ENCODE results near the gene SYDE1.

Gene SYDE1

GRCh38 chr19:15098460-15098859 is 8.7 kb upstream of the SYDE1 start:
- no peaks in the 10 kb centered on the region for H3K4me1 Mint-ChIP-seq (ENCODE audit: low read depth)
- H3K27me3 Mint-ChIP-seq (ENCODE audit: low read depth): no peaks in the 10 kb centered on the region
- no peak overlapping the region for H3K27ac Mint-ChIP-seq
- no peak overlapping the region for H3K4me3 Mint-ChIP-seq
- H3K9me3 Mint-ChIP-seq: peaks cover 6% of the 10 kb centered on the region
- H3K36me3 Mint-ChIP-seq (ENCODE audit: low read depth): no peaks in the 10 kb centered on the region

GRCh38 chr19:15099017-15099582 is 8.1 kb upstream of the SYDE1 start:
- Mint-ChIP-seq H3K9me3 (peaks cover 11% of the 10 kb centered on the region), H3K4me1 (ENCODE audit: low read depth) (no peaks in the 10 kb centered on the region), H3K27ac (no peak overlapping the region), H3K4me3 (no peak overlapping the region), H3K27me3 (ENCODE audit: low read depth) (no peaks in the 10 kb centered on the region), H3K36me3 (ENCODE audit: low read depth) (no peaks in the 10 kb centered on the region)

DNA sequence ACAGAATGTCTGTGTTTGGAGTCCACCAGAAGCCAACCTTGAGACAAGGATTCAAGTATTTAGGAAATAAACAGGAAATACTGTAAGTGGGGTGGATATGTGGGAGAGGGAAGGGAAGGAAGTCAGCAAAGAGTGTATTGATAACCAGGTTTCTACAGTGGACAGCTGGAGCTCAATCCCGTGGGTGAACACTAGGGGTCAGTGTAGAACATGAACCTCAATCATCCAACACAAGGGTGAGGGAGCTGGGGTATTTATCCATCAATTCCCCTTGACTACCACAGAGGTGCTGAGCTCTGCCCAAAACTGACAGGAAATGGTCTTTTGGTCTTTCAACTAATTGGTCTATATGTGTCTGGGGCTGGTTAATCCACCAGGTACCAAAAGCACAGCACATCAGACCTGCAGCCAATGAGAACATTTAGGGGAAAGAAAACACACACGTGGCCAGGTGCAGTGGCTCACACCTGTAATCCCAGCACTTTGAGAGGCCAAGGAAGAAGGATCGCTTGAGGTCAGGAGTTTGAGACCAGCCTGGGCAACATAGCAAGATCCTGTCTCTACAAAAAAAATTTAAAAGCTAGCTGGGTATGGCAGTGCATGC is 5.6 kb upstream of the SYDE1 start:
- H3K27ac Mint-ChIP-seq: no peak overlapping the region
- H3K27me3 Mint-ChIP-seq (ENCODE audit: low read depth): peaks cover 13% of the 10 kb centered on the region
- H3K4me1 Mint-ChIP-seq (ENCODE audit: low read depth): no peaks in the 10 kb centered on the region
- no peaks in the 10 kb centered on the region for H3K36me3 Mint-ChIP-seq (ENCODE audit: low read depth)
- H3K9me3 Mint-ChIP-seq: peaks cover 22% of the 10 kb centered on the region
- no peak overlapping the region for H3K4me3 Mint-ChIP-seq

DNA sequence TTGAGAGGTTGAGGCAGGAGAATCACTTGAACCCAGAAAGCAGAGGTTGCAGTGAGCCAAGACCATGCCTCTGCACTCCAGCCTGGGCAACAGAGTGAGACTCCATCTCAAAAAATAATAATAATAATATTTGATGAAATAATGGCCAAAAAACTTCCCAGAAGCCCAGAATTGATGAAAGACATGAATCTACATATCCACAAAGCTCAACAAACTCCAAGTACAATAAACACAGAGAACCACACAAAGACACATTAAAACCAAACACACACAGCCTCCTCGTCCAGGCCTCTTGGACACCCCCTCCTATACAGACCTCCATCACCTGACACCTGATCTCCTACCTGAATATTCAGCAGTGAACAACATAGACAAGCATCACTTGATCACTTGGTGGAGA is 3.2 kb upstream of the SYDE1 start:
- Mint-ChIP-seq H3K27ac (no peak overlapping the region), H3K27me3 (ENCODE audit: low read depth) (peaks cover 28% of the 10 kb centered on the region), H3K4me1 (ENCODE audit: low read depth) (peaks cover 3% of the 10 kb centered on the region)

GRCh38 chr19:15104411-15104810 is 2.8 kb upstream of the SYDE1 start:
- no peaks in the 10 kb centered on the region for H3K36me3 Mint-ChIP-seq (ENCODE audit: low read depth)
- H3K4me3 Mint-ChIP-seq: no peak overlapping the region
- H3K27ac Mint-ChIP-seq: no peak overlapping the region
- peaks cover 22% of the 10 kb centered on the region for H3K9me3 Mint-ChIP-seq
- peaks cover 3% of the 10 kb centered on the region for H3K4me1 Mint-ChIP-seq (ENCODE audit: low read depth)
- peaks cover 28% of the 10 kb centered on the region for H3K27me3 Mint-ChIP-seq (ENCODE audit: low read depth)

More for the DNA sequence above, 3.2 kb upstream of the SYDE1 start:
- H3K9me3 Mint-ChIP-seq: peaks cover 22% of the 10 kb centered on the region
- no peak overlapping the region for H3K4me3 Mint-ChIP-seq
- no peaks in the 10 kb centered on the region for H3K36me3 Mint-ChIP-seq (ENCODE audit: low read depth)

DNA sequence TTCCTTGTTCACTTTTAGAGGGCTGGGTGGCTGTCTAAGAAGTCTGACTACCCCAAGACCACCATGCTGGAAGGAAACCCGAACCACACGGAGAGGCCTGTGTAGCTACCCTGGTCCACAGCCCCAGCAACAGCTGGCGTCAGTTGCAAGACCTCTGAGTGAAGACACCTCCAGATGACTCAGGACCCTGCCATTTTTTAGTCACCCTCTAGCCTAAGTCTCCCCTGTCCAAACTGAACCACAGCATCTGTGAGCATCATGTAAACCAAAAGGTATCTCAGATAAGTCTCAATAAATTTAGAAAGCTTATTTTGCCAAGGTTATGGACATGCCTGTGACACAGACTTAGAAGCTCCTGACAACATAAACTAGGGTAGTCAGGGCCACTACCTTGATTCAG is 2.2 kb upstream of the SYDE1 start:
- Mint-ChIP-seq H3K27me3 (ENCODE audit: low read depth) (peaks cover 28% of the 10 kb centered on the region), H3K27ac (no peak overlapping the region), H3K4me1 (ENCODE audit: low read depth) (peaks cover 3% of the 10 kb centered on the region), H3K9me3 (peaks cover 22% of the 10 kb centered on the region), H3K4me3 (no peak overlapping the region), H3K36me3 (ENCODE audit: low read depth) (no peaks in the 10 kb centered on the region)

DNA sequence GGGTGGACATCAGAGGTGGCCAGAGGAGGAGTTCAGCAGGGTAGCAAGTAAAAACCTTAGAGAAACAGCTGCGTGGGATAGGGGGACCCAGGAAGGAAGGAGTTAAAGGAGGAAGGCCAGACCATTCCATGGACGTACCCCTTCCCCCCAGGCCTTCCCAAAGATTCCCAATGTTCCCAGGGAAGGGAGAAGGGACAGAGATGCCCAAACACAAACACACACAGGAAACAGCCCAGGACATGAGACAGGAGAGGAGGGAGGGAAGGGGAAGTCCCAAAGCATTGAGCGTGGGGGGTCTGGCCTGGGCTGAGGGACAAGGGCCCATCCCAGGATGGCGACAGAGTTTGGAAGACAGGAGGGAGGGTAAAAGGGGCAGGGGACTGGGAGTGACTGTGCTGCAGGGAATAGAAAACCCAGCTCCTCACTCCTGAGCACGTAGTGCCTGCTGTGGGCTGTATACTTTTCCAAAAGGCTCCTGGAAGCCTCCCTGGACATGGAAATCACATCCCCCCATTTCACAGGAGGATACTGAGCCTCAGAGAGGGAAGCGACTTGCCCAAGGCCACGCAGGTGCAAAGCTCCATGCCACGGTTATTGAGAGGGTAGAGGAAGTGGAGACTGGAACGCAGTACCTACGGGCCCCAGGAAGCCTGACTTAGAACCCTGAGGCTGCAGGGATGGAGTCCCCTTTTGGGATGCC is 1.1 kb downstream of the SYDE1 start:
- H3K27me3 Mint-ChIP-seq (ENCODE audit: low read depth): peaks cover 28% of the 10 kb centered on the region
- peaks cover 3% of the 10 kb centered on the region for H3K4me1 Mint-ChIP-seq (ENCODE audit: low read depth)
- H3K4me3 Mint-ChIP-seq: no peak overlapping the region
- H3K27ac Mint-ChIP-seq: no peak overlapping the region
- H3K9me3 Mint-ChIP-seq: peaks cover 18% of the 10 kb centered on the region
- no peaks in the 10 kb centered on the region for H3K36me3 Mint-ChIP-seq (ENCODE audit: low read depth)

GRCh38 chr19:15108845-15109767 is 1.9 kb downstream of the SYDE1 start:
- H3K27ac Mint-ChIP-seq: no peak overlapping the region
- peaks cover 3% of the 10 kb centered on the region for H3K4me1 Mint-ChIP-seq (ENCODE audit: low read depth)
- peaks cover 28% of the 10 kb centered on the region for H3K27me3 Mint-ChIP-seq (ENCODE audit: low read depth)
- no peak overlapping the region for H3K4me3 Mint-ChIP-seq
- H3K36me3 Mint-ChIP-seq (ENCODE audit: low read depth): no peaks in the 10 kb centered on the region
- H3K9me3 Mint-ChIP-seq: peaks cover 12% of the 10 kb centered on the region

DNA sequence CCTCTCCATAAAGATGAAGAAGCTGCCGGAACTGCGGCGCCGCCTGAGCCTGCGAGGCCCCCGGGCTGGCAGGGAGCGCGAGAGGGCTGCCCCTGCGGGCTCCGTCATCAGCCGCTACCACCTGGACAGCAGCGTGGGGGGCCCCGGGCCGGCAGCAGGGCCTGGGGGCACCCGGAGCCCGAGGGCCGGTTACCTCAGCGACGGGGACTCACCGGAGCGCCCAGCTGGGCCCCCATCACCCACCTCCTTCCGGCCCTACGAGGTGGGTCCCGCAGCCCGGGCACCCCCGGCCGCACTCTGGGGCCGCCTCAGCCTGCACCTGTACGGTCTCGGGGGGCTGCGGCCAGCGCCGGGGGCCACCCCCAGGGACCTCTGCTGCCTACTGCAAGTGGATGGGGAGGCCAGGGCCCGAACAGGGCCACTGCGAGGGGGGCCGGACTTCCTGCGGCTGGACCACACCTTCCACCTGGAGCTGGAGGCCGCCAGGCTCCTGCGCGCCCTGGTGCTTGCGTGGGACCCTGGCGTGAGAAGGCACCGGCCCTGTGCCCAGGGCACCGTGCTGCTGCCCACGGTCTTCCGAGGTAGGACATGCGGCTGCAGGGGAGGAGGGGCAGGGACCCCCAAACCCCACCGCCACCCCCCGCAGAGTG is 2.7 kb downstream of the SYDE1 start:
- no peak overlapping the region for H3K4me3 Mint-ChIP-seq
- peaks cover 3% of the 10 kb centered on the region for H3K4me1 Mint-ChIP-seq (ENCODE audit: low read depth)
- peaks cover 4% of the 10 kb centered on the region for H3K9me3 Mint-ChIP-seq
- no peak overlapping the region for H3K27ac Mint-ChIP-seq
- H3K27me3 Mint-ChIP-seq (ENCODE audit: low read depth): peaks cover 24% of the 10 kb centered on the region
- no peaks in the 10 kb centered on the region for H3K36me3 Mint-ChIP-seq (ENCODE audit: low read depth)

GRCh38 chr19:15110418-15110815 is 3.2 kb downstream of the SYDE1 start:
- Mint-ChIP-seq H3K9me3 (no peaks in the 10 kb centered on the region), H3K4me1 (ENCODE audit: low read depth) (peaks cover 3% of the 10 kb centered on the region), H3K36me3 (ENCODE audit: low read depth) (no peaks in the 10 kb centered on the region), H3K4me3 (no peak overlapping the region), H3K27ac (no peak overlapping the region), H3K27me3 (ENCODE audit: low read depth) (peaks cover 24% of the 10 kb centered on the region)

DNA sequence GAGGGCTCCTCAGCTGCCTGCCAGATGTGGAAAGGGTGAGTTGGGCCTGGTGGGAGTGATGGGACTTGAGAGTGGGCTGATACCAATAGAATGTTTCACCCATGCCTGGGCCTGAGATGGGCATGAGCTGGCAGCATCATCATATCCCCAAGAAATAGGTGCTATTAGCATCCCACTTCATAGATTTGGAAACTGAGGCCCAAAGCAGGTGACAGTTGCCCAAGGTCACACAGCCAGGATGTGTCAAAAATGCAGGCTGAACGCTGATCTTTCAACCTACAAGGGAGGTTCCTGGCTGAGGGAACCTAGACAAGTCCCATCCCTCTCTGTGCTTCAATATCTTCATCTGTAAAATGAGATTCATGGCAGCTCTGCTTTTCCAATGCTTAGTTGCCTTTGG is 4.6 kb downstream of the SYDE1 start:
- Mint-ChIP-seq H3K27me3 (ENCODE audit: low read depth) (peaks cover 13% of the 10 kb centered on the region), H3K4me3 (no peak overlapping the region), H3K27ac (no peak overlapping the region), H3K9me3 (no peaks in the 10 kb centered on the region), H3K36me3 (ENCODE audit: low read depth) (peaks cover under 1% of the 10 kb centered on the region), H3K4me1 (ENCODE audit: low read depth) (peaks cover 3% of the 10 kb centered on the region)

GRCh38 chr19:15112385-15112784 is 5.2 kb downstream of the SYDE1 start:
- H3K9me3 Mint-ChIP-seq: no peaks in the 10 kb centered on the region
- peaks cover 10% of the 10 kb centered on the region for H3K27me3 Mint-ChIP-seq (ENCODE audit: low read depth)
- H3K27ac Mint-ChIP-seq: no peak overlapping the region
- peaks cover 4% of the 10 kb centered on the region for H3K36me3 Mint-ChIP-seq (ENCODE audit: low read depth)
- H3K4me3 Mint-ChIP-seq: no peak overlapping the region
- H3K4me1 Mint-ChIP-seq (ENCODE audit: low read depth): peaks cover 3% of the 10 kb centered on the region

- no peaks in the 10 kb centered on the region for H3K4me1 Mint-ChIP-seq (ENCODE audit: low read depth)
- H3K36me3 Mint-ChIP-seq (ENCODE audit: low read depth): peaks cover 11% of the 10 kb centered on the region
- H3K27me3 Mint-ChIP-seq (ENCODE audit: low read depth): peaks cover 2% of the 10 kb centered on the region
- H3K9me3 Mint-ChIP-seq: no peaks in the 10 kb centered on the region
- H3K4me3 Mint-ChIP-seq: no peak overlapping the region
- H3K27ac Mint-ChIP-seq: no peak overlapping the region
Measured at GRCh38 chr19:15113245-15114152, 6.3 kb downstream of the SYDE1 start.

Data from T-helper 1 cell treated with Interleukin-12 subunit alpha and Interleukin-12 subunit beta and Interleukin-4 antibody, amounts not matched to agents 30 μg/mL and 1 μg/mL, for 36 hours (primary cell).